ENCODE results near the gene DNAH7.

DNAH7 gene

DNA sequence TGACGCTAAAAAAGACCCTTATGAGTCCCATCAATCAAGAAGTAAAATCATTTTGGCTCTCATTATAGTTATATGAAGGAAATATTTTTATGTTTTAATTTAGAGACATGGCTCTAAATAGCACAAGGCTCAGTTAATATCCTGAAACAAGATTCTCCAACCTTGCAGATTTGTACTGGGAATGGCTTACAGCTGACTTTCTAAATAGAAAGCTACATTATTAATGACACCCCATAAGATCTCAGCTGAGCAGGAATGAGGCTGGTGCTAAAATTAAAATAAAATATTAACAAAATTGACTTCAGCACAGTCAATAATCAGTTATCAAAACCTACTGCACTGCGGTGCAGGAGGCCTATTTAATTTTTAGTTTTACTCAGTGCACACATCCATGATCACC is 274.8 kb downstream of the DNAH7 start:
- no peak for DNase-seq

DNA sequence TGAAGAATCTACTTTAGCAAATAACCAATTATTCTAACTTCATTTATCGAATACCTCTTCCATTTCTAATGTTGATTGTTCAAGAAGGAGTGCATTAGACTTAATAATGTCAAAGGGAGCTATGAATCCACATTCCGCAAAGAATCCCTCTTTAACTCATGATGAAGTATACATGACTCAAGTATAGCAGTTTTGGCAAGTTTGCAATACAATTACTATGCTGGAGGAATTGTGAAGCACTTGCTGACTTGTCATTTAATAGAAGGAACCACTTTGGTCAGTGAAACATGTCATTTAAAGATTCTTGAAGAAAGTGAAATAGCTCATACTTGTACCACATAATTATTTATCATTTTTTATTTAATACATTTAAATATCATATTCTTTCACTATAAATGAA is 286.5 kb downstream of the DNAH7 start:
- no peak for DNase-seq

DNA sequence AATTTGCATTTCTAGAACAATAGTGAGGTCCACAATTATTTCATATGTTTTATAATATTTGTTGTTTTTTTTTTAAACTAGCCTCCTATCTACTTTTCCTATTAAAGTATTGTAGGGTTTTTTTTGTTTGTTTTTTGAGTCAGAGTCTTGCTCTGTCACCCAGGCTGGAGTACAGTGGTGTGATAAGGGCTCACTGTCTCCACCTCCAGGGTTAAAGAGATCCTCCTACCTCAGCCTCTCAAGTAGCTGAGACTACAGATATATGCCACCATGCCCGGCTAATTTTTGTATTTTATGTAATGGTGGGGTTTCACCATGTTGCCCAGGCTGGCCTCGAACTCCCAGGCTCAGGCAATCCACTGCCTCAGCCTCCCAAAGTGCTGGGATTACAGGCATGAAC is 289.1 kb downstream of the DNAH7 start:
- DNase-seq, result no peak

DNA sequence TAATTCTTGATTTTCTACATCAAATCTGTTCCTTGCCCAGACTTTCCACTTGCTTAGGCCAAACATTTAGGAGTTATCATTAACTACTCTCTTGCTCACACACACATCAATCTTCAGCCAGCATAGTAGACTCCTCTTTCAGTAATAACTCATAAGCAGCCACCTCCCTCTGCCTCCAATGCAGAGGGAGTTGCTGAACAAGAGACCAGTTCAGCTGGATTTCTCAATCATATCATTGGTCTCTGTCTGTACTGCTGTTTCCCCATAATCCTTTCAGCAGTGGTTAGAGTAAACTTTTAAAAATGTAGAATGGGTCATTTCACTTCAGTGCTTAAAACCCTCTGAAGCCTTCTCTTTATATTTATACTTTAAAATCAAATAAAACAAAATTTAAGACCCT is 298.7 kb downstream of the DNAH7 start:
- no peak for DNase-seq

DNA sequence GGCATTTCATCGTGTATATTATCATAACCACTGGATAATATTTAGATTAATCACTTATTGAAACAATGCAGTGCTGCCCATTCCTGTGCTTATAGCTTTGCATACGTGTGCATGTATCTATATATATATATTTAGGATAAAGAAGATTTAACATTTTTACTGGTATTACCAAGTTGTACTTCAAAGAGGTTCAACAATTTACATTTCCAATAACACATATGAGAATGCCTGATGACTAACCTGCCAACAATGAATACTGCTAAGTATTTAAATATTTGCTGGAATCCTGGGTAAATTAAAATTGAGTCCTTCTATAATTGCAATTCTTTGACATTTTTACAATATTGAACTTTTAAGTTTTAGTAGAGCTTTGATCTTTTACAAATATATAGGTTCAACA is 300.2 kb downstream of the DNAH7 start:
- no peak for DNase-seq

DNA sequence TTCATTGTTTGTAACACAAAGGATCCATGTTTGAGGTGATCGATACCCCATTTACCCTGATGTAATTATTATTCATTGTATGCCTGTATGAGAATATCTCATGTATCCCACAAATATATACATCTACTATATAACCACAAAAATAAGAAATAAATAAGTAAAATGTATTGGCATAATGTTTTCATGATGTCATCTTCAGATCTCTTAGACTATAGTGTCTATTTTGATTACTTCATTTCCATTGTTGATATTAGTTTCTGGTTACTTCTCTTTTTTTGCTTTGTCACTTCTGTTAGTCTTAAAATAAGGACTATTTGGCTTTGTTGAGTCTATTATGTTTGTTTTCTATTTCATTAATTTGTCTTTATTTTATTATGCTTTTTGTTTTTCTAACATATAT is 301.9 kb downstream of the DNAH7 start:
- no peak for DNase-seq

DNA sequence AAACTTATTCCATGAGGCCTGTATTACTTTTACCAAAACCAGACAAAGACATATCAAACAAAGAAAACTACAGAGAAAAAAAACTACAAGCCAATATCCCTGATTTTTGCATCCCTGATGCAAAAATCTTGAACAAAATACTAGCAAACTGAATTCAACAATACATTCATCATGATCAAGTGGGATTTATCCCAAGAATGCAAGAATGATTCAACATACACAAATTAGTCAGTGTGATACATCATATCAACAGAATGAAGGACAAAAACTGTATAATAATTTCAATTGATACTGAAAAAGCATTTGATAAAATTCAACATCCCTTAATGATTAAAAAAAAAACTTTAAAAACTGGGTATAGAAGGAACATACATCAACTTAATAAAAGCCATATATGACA is 304.8 kb downstream of the DNAH7 start:
- no peak for DNase-seq

DNA sequence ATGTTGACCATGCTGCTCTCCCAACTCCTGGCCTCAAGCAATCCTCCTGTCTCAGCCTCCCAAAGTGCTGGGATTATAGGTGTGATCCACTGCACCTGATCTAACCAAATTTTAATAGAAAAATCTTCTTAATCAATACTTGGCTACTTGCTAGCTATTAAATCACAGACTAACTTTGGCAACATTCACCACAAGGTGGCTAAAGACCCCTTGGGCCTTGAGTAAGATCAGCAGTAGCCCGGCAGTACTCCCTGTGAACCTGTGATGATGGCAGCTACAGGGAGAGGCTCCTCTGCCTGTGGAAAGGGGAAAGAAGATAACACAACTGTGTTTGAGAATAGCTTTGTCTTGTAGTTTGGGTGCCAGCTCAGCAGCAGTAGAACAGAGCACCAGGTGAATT is 308.8 kb downstream of the DNAH7 start:
- no peak for DNase-seq

DNA sequence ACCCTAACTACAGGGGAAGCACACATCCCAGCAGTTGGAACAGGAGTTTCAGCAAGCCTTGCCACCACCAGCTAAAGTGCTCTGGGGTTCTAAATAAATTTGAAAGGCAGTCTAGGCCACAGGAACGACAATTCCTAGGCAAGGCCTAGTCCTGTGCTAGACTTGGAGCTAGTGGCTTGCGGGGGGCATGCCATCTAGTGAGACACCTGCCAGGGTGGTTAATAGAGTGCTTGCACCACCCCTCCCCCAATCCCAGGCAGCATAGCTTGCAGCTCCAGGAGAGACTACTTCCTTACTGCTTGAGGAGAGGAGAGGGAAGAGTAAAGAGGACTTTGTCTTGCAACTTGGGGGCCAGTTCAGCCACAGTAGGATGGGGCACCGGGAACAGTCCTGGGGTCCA is 309.8 kb downstream of the DNAH7 start:
- no peak for DNase-seq

DNA sequence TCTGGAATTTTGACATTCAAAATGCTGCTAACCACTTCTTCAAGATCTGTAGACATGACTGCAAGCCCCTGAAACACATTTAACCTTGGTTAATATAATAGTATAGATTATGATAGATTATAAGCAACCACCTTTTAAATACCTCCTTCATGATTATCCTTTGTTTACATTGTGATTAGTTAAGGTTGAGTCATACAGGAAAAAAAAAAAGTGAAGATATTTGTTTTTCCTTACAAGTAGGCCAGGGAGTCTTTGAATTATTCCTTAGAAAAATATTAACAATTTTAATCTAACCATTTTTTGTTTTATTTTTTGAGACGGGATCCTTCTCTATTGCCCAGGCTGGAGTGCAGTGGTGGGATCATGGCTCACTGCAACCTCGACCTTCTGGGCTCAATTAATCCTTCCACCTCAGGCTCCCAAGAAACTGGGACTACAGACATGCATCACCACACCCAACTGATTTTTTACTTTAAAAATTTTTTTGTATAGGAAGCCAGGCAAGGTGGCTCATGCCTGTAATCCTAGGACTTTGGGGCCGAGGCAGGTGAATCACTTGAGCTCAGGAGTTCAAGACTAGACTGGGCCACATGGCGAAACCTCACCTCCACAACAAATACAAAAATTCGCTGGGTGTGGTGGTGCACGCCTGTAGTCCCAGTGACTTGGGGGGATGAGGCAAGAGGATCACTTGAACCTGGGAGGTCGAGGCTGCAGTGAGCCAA is 312.3 kb downstream of the DNAH7 start:
- DNase-seq, result no peak

DNA sequence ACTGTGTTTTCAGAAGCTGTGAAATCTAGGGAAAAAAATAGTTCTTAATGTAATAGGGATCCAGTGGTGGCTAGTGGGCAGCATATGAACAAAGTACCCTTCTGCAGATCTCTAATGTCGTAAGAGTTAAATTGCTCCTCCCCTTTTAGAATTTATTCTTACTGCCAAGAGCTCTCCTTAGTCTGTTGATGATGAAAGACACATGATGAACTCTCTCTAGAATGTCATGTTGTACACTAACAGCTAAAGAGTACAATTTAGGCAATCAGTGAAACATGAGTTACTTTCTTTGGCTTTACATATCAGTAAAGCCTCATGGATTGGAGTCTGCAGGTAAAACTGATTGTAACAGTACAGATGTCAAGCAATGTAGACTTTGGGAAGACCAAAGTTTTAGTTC is 327.4 kb downstream of the DNAH7 start:
- no peak for DNase-seq

DNA sequence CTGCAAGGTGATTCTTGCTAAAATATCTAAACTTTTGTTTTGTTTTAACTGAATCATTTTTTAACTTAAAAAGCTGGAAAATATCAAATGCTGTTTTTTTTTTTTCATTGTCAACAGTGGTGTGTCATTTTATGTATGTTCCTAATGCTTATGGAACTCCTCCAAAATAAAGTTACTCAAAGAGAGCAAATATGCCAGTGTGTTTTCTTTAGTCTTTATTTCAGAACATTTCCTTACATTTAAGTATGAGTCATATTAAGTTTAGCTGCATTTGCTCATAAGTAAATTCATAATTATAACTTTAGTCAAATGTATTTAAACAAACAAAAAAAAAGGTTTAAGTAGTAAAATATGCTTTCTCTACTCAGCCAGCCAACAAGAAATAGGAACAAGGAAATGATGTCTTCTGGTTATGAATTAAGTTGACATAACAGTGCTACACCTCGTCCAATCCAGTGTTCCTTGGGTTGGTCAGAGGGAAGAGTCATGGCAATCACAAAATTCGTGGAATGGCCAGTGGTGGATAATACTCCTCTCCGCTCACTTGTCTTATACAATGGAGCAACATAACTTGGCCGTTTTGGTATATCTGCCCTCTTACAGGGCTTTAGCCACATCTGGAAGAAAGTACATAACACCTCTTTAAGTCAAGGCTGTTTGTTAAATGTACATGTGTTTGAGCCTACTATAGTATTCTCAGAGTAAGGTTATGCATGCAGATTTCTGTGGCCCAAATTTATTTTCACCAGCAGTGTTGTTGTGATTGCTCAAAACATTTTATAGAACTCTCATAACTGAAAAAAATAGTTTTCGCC is 330.9 kb downstream of the DNAH7 start:
- DNase-seq, result no peak

DNA sequence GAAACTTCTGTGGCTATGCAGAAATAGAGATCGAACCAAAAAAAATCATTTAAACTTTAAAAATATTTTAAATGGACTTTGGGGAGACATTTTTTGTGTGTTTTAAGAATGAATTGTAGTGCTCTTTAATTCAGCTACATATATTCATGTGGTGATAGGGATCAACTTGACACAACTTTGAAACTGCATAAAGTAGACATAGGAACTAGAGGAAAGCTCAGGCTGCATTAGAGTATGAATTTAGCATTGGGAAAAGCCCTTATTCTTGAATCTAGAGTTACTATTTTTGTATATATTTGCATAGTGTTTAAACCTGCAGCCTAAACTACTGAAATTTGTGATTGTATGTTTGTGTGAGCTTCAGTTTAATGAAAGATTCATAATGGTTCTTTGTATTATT is 333.3 kb downstream of the DNAH7 start:
- DNase-seq, result no peak

DNA sequence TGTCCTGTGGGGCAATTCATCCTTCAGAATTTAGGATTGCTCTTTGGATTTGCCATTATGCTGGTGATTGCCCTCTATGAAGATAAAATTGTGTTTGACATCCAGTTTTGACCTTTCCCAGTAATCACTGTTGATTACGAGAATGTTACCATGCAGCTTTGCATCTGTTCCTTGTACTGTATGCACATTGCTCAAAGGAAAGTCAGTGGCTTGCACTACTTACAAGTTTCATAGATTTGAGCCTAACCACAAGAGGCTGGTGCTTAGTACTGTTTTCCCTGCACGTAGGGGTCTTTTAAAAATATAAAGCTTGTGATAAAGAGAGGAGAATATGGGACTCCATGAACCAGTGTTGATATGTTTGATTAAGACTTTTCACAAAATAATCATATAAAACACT is 333.7 kb downstream of the DNAH7 start:
- no peak for DNase-seq

DNA sequence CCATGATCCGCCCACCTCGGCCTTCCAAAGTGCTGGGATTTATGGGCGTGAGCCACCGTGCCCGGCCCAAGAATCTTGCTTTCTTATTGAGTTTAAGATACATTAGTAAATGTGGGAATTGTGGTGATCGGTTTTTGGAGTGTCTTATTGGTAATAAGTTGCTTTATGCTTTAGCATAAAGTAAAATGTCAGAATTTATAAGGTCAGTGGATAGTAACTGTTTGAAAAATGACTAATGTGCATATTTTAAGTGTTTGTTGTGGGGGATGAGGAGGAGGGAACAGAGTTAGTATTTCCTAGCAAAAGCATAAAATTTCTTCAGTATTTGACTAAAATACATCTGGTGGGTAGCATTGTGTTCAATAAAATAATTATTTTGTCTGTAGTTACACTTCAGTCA is 334.2 kb downstream of the DNAH7 start:
- no peak for DNase-seq

DNA sequence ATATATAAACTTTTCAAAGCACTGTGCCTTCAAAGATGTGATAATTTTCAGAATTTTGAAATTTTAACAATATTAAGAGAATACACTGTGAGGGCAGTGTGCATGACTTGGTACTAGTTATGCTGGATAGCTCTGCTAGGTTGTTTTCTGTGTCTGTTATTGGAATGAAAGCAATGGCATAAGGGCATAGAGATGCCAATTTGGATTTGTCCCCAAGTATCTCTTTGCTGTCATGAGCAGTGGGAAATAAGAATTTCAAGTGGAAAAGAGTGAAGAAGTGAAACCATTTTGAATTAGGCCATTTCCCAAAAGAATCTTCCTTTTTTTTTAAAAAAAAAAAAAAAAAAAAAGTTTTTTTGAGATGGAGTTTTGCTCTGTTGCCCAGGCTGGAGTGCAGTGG is 334.8 kb downstream of the DNAH7 start:
- DNase-seq, result no peak

DNA sequence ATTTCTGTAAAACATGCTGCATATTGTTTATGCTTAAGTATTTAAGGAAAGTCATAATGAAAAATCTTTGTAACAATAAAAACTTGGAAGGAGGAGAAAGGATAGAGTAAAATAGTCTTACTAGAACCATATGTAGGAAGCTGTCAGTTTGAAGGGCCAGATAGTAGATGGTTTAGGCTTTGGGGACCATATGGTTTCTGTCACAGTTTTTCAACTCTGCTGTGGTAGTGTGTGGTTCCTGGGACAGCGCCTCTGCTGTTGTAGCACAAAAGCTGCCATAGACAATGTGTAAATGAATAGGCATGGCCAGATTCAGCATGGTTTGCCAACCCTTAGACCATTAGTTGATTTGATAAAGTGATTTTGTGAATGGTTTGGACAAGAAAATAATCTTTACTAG is 336.1 kb downstream of the DNAH7 start:
- no peak for DNase-seq

DNA sequence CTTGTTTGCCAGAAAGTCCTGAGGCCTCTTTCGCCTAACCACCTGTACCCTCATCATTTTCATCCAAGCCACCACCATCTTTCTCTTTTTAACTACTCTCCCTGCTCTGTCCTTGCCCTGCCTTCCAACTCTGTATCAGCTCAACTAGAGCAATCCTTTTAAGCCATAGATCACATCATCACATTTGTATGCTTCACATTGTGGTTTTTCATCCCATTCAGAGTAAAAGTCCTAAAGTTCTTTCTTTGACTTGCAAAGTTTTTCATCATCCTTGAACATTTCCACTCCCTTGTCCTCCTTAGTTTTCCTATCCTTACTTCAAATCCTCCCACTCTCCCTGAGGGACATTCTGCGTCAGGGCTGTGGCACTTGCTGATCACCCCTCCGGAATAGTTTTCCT is 337.7 kb downstream of the DNAH7 start:
- no peak for DNase-seq

DNA sequence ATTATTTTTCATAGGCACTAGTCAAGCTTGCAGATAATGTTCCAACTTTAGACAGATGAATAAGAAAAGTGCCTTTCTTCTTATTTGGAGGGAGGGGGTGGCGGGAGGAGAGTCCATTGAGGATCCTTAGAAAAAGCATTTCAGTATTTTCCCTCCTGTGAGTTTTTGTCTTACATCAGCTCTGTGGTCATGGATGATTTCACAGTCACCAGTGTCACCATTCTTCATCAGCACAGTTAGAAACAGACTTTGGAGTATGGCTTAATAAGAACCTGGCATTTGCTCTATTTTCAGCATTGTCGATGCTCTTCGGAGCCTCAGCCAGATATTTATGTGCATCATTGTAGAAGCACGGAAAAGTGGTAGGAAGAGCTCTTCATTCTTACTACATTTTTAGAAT is 341.5 kb downstream of the DNAH7 start:
- DNase-seq, result no peak

DNA sequence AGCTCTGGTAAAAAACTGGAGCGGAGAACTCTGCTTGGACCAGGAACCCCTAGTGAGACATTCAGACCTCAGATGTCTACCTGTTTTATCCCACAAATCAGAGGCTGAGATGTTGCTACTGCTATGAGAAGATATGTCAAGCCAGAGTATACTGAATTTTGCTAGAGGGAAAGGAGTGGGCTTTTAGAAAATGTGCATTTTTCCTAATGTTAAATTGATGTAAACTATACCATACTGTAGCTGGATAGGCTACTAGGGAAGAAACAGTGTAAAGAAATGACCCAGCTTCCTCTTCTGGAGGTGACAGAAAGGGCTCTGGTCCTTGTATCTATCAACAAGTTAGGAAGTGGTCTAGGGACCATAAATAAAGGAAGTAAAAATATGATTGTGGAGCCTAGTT is 346.6 kb downstream of the DNAH7 start:
- DNase-seq, result no peak

DNA sequence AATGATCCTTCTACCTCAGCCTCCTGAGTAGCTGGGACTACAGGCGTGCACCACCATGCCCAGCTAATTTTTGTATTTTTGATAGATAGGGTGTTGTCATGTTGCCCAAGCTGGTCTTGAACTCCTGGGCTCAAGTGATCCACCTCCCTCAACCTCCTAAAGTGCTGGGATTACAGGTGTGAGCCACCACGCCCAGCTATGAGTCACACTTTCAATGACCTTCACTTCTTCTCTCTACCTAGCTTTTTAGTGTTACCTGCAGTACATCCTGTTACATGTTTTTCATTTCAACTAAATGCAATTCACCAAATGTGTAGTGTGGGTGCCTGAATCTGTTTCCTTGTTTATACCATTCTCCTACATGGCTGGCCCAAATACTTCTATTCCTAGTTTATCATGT is 347.6 kb downstream of the DNAH7 start:
- DNase-seq, result no peak

DNA sequence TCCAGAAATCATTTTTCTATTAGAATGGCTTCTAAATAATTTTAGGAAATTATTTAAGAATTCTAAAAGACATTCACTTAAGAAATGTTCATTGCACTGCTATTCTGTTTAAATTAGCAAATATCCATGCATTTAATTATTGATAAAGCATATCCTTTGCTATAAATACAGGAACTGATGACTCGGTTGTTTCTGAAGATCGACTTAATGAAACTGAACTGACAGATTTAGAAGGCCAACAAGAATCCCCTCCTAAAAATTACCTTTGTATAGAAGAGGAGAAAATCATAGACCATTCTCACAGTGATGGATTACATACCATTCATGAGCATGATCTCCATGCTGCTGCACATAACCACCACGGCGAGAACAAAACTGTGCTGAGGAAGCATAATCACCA is 352.2 kb downstream of the DNAH7 start:
- no peak for DNase-seq

DNA sequence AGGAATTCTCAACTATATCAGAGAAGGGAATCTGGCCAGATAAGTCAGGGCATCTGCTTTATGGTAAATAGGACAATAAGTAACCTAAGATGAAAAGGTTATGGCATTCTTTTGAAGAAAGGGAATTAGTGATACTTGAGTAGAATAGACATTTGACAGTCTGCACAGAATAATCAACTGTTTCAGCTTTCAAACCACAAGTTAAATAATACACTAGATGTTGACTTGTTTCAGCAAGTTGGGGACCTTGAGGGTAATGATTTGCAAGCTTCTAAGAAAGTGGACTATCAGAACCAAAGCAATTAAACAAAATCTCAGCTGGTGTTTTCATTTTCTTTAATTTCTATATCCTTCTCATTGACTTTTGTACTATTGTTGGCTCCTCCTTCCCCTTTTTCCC is 357.2 kb downstream of the DNAH7 start:
- no peak for DNase-seq

DNA sequence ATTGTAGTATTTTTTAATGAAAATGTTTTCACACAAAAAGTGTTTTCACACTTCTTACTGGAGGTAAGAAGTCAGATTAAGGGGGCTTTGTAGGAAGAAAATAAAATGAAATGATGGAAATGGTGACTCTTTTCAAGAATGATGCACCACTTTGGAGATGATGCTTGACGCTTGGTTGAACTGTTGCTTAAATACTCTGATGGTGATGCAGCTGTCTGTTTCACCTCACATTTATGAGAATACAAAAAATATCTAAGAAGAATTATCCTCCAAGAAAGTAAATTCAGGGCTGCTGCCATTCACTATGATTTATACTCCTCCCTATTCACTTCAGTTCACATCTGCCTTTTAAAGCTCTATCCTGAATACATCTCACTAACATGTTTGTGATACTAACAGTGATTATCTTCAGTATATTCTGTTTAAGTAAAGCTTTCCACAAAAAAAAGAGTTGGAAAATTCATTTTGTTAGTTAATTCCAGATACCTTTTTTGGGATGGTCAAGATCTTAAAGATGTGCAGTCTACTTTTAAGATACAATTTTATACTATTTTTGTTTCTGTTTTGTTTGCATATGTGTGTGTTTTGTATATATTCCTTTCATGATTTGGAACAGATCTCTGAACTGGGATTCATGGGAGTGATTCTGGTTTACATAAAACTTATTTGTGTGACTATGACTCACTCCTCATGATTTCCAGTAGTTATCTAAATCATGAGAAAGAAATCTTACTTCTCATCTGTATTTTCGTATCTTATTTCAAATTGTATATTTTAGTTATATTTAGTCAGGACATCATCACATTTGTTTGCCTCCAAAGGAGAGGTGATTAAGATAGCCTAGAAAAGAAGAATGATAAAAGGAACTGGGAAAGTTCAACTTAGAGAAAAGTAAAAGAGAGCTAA is 358.5 kb downstream of the DNAH7 start:
- no peak for DNase-seq

Measured in bone marrow (tissue), 2 donors.